GM10266 (cell line): ENCODE data around the gene HRH2.
"Not testable (repeated sequence)": the region's sequence is repeated elsewhere in the genome, so short reads cannot be mapped to it uniquely, and the experiment has no call there.

Experiments
- DNase-seq: peaks from one replicate; pipeline ENCODE4 v3.0.0; 2012; ENCODE audit errors: extremely low spot score
- CTCF ChIP-seq: IDR thresholded peaks from 2 replicates; pipeline ENCODE4 v1.5.1; 2012; ENCODE audit warnings: mild to moderate bottlenecking, low read depth; ENCODE audit not compliant: control insufficient read depth, insufficient read depth; ENCODE audit errors: missing control alignments

HRH2 gene

GRCh38 chr5:175715627-175716522 is 58.0 kb downstream of the HRH2 start:
- DNase-seq = no peak
- no peak for TF ChIP-seq CTCF

GRCh38 chr5:175717837-175718236 is 60.0 kb downstream of the HRH2 start:
- no peak for DNase-seq
- TF ChIP-seq CTCF = no peak

- TF ChIP-seq CTCF = peak; percentile 44
- no peak for DNase-seq
Observed at GRCh38 chr5:175718401-175719108, 60.7 kb downstream of the HRH2 start.

- DNase-seq = not testable (repeated sequence)
Observed at GRCh38 chr5:175719109-175719432, 61.2 kb downstream of the HRH2 start.

- TF ChIP-seq CTCF = no peak
- no peak for DNase-seq
Observed at GRCh38 chr5:175724314-175725275, 66.7 kb downstream of the HRH2 start.

GRCh38 chr5:175728316-175728715 is 70.4 kb downstream of the HRH2 start:
- DNase-seq = no peak
- no peak for TF ChIP-seq CTCF
